ENCODE results near the gene MATN1.

MATN1 gene

GRCh38 chr1:30756206-30756544 lies 32.8 kb upstream of the MATN1 start:
- no peak for DNase-seq (ENCODE audit: low read depth)
- no peak for TF ChIP-seq CTCF (conservative IDR thresholded peaks at IDR 0.05; ENCODE audit: low read depth, low read length)
- no peak overlapping the region for H3K4me3 ChIP-seq (ENCODE audit: low read length)

GRCh38 chr1:30755746-30756145 lies 32.4 kb upstream of the MATN1 start:
- DNase-seq (ENCODE audit: low read depth) = no peak
- TF ChIP-seq CTCF (conservative IDR thresholded peaks at IDR 0.05; ENCODE audit: low read depth, low read length) = no peak
- no peak overlapping the region for H3K4me3 ChIP-seq (ENCODE audit: low read length)

- DNase-seq (ENCODE audit: low read depth) = no peak
- no peak overlapping the region for H3K4me3 ChIP-seq (ENCODE audit: low read length)
- TF ChIP-seq CTCF (conservative IDR thresholded peaks at IDR 0.05; ENCODE audit: low read depth, low read length) = no peak
These were observed 31.9 kb upstream of the MATN1 start for GRCh38 chr1:30755334-30755733.

GRCh38 chr1:30754684-30755171 lies 31.3 kb upstream of the MATN1 start:
- no peak for DNase-seq (ENCODE audit: low read depth)
- TF ChIP-seq CTCF (conservative IDR thresholded peaks at IDR 0.05; ENCODE audit: low read depth, low read length) = no peak
- no peak overlapping the region for H3K4me3 ChIP-seq (ENCODE audit: low read length)

- TF ChIP-seq CTCF (conservative IDR thresholded peaks at IDR 0.05; ENCODE audit: low read depth, low read length) = no peak
- DNase-seq (ENCODE audit: low read depth) = no peak
- H3K4me3 ChIP-seq (ENCODE audit: low read length) = no peak overlapping the region
These were observed 30.3 kb upstream of the MATN1 start for GRCh38 chr1:30753660-30754123.

GRCh38 chr1:30753118-30753517 lies 29.7 kb upstream of the MATN1 start:
- TF ChIP-seq CTCF (conservative IDR thresholded peaks at IDR 0.05; ENCODE audit: low read depth, low read length) = no peak
- H3K4me3 ChIP-seq (ENCODE audit: low read length) = no peak overlapping the region

GRCh38 chr1:30752651-30752908 lies 29.2 kb upstream of the MATN1 start:
- DNase-seq (ENCODE audit: low read depth) = no peak
- no peak for TF ChIP-seq CTCF (conservative IDR thresholded peaks at IDR 0.05; ENCODE audit: low read depth, low read length)
- no peak overlapping the region for H3K4me3 ChIP-seq (ENCODE audit: low read length)

More at GRCh38 chr1:30753118-30753517, 29.7 kb upstream of the MATN1 start:
- no peak for DNase-seq (ENCODE audit: low read depth)
